NAMALWA (cell line): Measurements from ENCODE around the gene MAN1C1.
A peak's percentile ranks its signal among the peaks of the same experiment; 100 is the strongest.

Experiments
- DNase-seq: peaks from one replicate; pipeline ENCODE4 v3.0.0-alpha.2; 2015; ENCODE audit warnings: low spot score

MAN1C1 gene

GRCh38 chr1:25818569-25818968 lies 202.0 kb downstream of the MAN1C1 start:
- DNase-seq, result no peak

GRCh38 chr1:25819491-25820246 lies 203.1 kb downstream of the MAN1C1 start, which contains the start of gene MTFR1L:
Gene MTFR1L, plus strand, starts transcription at chr1:25819954. Its CDS starts 3,151 bp downstream, at chr1:25823105.
- DNase-seq, result peak; percentile 92

GRCh38 chr1:25820247-25821111 lies 203.9 kb downstream of the MAN1C1 start:
- peak; percentile 87 for DNase-seq

DNA sequence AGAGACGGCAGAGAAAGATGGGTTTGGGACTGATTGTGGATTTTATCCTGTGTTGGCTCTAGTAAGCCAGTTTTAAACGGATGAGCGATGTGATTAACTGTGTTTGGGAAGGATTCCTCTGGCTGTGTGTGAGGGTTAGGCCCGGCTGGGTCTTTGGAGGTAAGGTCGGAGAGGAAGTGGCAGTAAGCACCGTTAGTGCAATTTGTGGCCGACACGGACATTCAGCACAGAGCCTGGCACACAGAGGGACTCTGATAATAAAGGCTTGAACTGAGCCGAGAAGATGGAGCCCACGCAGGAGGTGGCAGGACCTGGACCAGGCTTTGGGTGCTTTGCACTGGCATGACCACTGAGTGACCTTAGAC lies 204.5 kb downstream of the MAN1C1 start:
- no peak for DNase-seq

GRCh38 chr1:25821630-25822091 lies 205.1 kb downstream of the MAN1C1 start:
- DNase-seq, result no peak

DNA sequence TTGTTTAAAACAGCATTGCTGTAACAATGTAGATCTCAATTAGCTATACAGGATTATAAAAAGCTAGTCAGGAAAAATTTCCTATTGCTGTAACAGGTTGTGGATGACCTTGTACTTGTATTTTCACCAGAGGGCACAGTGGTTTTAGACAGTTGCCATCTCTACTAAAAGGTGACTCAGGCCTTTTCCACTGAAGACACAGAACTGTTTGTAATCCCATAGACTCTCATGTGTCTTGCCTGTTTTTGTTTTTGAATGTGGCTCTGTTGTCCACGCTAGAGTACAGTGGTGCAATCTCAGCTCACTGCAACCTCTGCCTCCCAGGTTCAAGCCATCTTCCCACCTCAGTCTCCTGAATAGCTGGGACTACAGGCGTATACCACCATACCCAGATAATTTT lies 209.0 kb downstream of the MAN1C1 start:
- DNase-seq, result no peak

- DNase-seq, result no peak
Observed at GRCh38 chr1:25826571-25826970, 210.0 kb downstream of the MAN1C1 start.

GRCh38 chr1:25828491-25828890 lies 211.9 kb downstream of the MAN1C1 start:
- no peak for DNase-seq

DNA sequence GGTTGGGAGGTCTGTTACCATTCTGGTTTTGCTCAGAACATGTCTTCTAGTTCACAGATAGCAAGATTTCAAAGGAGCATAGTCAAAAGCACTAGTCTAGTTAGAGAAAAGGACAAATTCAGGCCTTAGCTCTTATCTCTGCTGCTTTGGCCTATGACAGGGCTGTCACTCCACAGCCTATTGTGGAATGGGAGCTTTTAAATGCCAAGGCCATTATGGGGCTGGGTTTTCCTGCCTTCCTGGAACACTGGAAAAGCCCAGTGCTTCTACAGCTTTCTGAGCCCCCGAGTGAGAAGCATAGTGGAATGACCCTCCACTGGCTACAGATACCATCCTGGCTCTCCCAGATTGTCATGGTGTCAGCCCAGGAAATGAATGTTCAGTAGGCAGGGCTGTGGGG lies 212.5 kb downstream of the MAN1C1 start:
- DNase-seq, result no peak

- DNase-seq, result no peak
Observed at GRCh38 chr1:25831569-25832196, 215.1 kb downstream of the MAN1C1 start.

- DNase-seq, result no peak
Observed at GRCh38 chr1:25832336-25833037, 215.9 kb downstream of the MAN1C1 start.

DNA sequence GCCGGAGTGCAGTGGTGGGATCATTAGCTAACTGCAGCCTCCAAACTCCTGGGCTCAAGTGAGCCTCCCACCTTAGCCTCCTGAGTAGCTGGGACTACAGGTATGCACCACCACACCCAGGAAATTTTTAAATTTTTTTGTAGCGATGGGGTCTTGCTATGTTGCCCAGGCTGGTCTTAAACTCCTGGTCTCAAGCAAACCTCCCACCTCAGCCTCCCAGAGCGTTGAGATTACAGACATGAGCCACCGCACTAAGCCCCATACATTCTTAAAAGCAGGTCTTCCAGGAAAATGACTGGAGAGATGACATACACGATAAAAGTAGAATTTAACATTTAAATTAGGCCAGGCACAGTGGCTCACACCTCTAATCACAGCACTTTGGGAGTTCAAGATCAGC lies 216.6 kb downstream of the MAN1C1 start:
- no peak for DNase-seq
